Fibroblast of skin of right biceps (primary cell): ENCODE data around the gene AIF1.
"Not testable (repeated sequence)": the region's sequence is repeated elsewhere in the genome, so short reads cannot be mapped to it uniquely, and the experiment has no call there.

ENCODE experiments used
- DNase-seq: peaks from one replicate; pipeline ENCODE4 v3.0.0-alpha.2; 2013

The AIF1 gene

GRCh38 chr6:31580807-31581433, 34.1 kb upstream of the AIF1 start:
- peak; percentile 82 for DNase-seq

GRCh38 chr6:31581434-31582229, 33.4 kb upstream of the AIF1 start:
- no peak for DNase-seq

- no peak for DNase-seq
Measured at GRCh38 chr6:31582230-31582643, 32.8 kb upstream of the AIF1 start, which contains the start of gene LTB. LTB (minus strand) TSS chr6:31582424; CDS start chr6:31582417, 7 bp downstream.

- DNase-seq = no peak
Measured at GRCh38 chr6:31585491-31585890, 29.5 kb upstream of the AIF1 start.

GRCh38 chr6:31586008-31586407, 29.0 kb upstream of the AIF1 start, which contains the start of gene LST1:
LST1 (plus strand) TSS chr6:31586277; CDS start chr6:31587300, 1,023 bp downstream.
- DNase-seq = no peak

GRCh38 chr6:31586599-31587281, 28.3 kb upstream of the AIF1 start:
- DNase-seq = no peak

GRCh38 chr6:31587791-31588777, 26.9 kb upstream of the AIF1 start:
- no peak for DNase-seq

- no peak for DNase-seq
Measured at GRCh38 chr6:31588871-31589650, 26.0 kb upstream of the AIF1 start.

GRCh38 chr6:31590691-31591090, 24.3 kb upstream of the AIF1 start:
- DNase-seq = not testable (repeated sequence)

- DNase-seq = no peak
Measured at GRCh38 chr6:31592396-31592771, 22.6 kb upstream of the AIF1 start.

GRCh38 chr6:31597006-31597405, 18.0 kb upstream of the AIF1 start:
- peak; percentile 31 for DNase-seq

GRCh38 chr6:31607317-31607716, 7.7 kb upstream of the AIF1 start:
- no peak for DNase-seq

GRCh38 chr6:31609519-31610406, 5.3 kb upstream of the AIF1 start:
- DNase-seq = no peak

GRCh38 chr6:31610968-31611367, 4.1 kb upstream of the AIF1 start:
- DNase-seq = no peak

GRCh38 chr6:31614075-31614619, 887 bp upstream of the AIF1 start:
- no peak for DNase-seq

GRCh38 chr6:31615748-31616147, 714 bp downstream of the AIF1 start:
- no peak for DNase-seq

GRCh38 chr6:31617010-31617409, 2.0 kb downstream of the AIF1 start:
- DNase-seq = no peak

GRCh38 chr6:31619805-31620585, 5.0 kb downstream of the AIF1 start:
- DNase-seq = peak; percentile 100

GRCh38 chr6:31620586-31621319, 5.7 kb downstream of the AIF1 start, which contains the start of gene PRRC2A:
PRRC2A (plus strand) TSS chr6:31620715; CDS start chr6:31622790, 2,075 bp downstream.
- no peak for DNase-seq
